NCI-H748 treated with DMSO at 0.1 percent for 48 hours (cell line): ENCODE data around the gene NFIB.

Experiments
- DNase-seq: peaks from one replicate; lab custom pipeline; 2025; lab: John Stamatoyannopoulos, UW

NFIB gene

GRCh38 chr9:14277761-14278160 is 36.2 kb downstream of the NFIB start:
- DNase-seq: no peak

GRCh38 chr9:14277244-14277643 is 36.7 kb downstream of the NFIB start:
- DNase-seq: no peak

GRCh38 chr9:14275331-14275730 is 38.6 kb downstream of the NFIB start:
- no peak for DNase-seq

GRCh38 chr9:14273696-14274121 is 40.2 kb downstream of the NFIB start:
- no peak for DNase-seq

- DNase-seq: no peak
These were observed 40.9 kb downstream of the NFIB start for GRCh38 chr9:14272927-14273528.

- peak; percentile 88 for DNase-seq
These were observed 42.8 kb downstream of the NFIB start for GRCh38 chr9:14271093-14271673.

GRCh38 chr9:14270358-14271092 is 43.4 kb downstream of the NFIB start:
- DNase-seq: no peak

- no peak for DNase-seq
These were observed 44.0 kb downstream of the NFIB start for GRCh38 chr9:14269916-14270315.

GRCh38 chr9:14263707-14264483 is 50.0 kb downstream of the NFIB start:
- DNase-seq: no peak

GRCh38 chr9:14262827-14263226 is 51.1 kb downstream of the NFIB start:
- no peak for DNase-seq

GRCh38 chr9:14261616-14262015 is 52.3 kb downstream of the NFIB start:
- no peak for DNase-seq

GRCh38 chr9:14260101-14260500 is 53.8 kb downstream of the NFIB start:
- no peak for DNase-seq

GRCh38 chr9:14258660-14259239 is 55.2 kb downstream of the NFIB start:
- no peak for DNase-seq

- DNase-seq: no peak
These were observed 55.8 kb downstream of the NFIB start for GRCh38 chr9:14258156-14258555.

GRCh38 chr9:14256588-14256987 is 57.4 kb downstream of the NFIB start:
- no peak for DNase-seq

- peak; percentile 63 for DNase-seq
These were observed 62.5 kb downstream of the NFIB start for GRCh38 chr9:14251154-14252071.

- DNase-seq: no peak
These were observed 63.2 kb downstream of the NFIB start for GRCh38 chr9:14250794-14251153.

- DNase-seq: no peak
These were observed 64.4 kb downstream of the NFIB start for GRCh38 chr9:14249527-14249926.

- DNase-seq: no peak
These were observed 65.8 kb downstream of the NFIB start for GRCh38 chr9:14248149-14248548.

- no peak for DNase-seq
These were observed 66.4 kb downstream of the NFIB start for GRCh38 chr9:14247577-14247976.

- no peak for DNase-seq
These were observed 67.0 kb downstream of the NFIB start for GRCh38 chr9:14246951-14247350.
